PC-9 (cell line): Measurements from ENCODE around the gene SRP19.

ENCODE experiments used
- CTCF ChIP-seq: fragments of 200-600 bp; sonication (generic); conservative IDR thresholded peaks from 2 replicates; pipeline ENCODE4 v1.6.1; 2017; ENCODE audit warnings: mixed run types, antibody characterized with exemption, mild to moderate bottlenecking, moderate library complexity
- EZH2 ChIP-seq: fragments of 200-600 bp; sonication (generic); IDR thresholded peaks from 2 replicates; pipeline ENCODE4 v1.8.0; 2017; ENCODE audit warnings: antibody characterized with exemption, low read depth

- TF ChIP-seq CTCF: no peak
- TF ChIP-seq EZH2: no peak
Observed at GRCh38 chr5:112824197-112824596, 36.9 kb upstream of the SRP19 start.
